GM21390 (cell line): ENCODE measurements around the gene ZNF668.
A peak's percentile ranks its signal among the peaks of the same experiment; 100 is the strongest.
"Not testable (repeated sequence)": the region's sequence is repeated elsewhere in the genome, so short reads cannot be mapped to it uniquely, and the experiment has no call there.

Source experiments
- ATAC-seq: cut with Tn5 transposase; IDR thresholded peaks from one replicate; pipeline ENCODE4 v1.9.1; 2021; ENCODE audit not compliant: unreplicated experiment

Gene ZNF668

DNA sequence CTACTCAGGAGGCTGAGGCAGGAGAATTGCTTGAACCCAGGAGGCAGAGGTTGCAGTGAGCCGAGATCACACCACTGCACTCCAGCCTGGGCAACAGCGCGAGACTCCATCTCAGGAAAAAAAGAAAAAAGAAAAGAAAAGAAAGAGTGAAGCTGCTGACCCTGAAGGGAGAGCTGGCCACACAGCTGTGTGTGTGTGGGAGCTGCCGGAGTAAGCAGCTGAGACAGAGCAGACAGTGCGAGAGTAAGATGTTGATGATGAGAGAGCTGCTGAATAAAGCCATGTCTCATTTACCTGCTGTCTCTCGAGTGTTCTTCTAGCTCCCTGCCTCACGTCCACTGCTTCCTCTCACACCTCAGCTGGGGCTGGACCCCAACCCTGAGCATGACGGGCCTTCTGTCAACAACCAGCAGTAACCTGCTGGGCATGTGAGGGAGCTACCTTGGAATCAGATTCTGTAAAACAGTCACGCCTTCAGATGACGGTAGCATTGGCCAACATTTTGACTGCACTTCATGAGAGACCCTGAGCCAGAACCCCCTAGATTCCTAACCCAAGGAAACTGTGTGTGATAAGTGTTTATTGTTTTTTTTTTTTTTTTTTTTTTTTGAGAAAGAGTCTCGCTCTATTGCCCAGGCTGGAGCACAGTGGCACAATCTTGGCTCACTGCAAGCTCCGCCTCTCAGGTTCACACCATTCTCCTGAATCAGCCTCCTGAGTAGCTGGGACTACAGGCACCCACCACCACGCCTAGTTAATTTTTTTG is 27.0 kb upstream of the ZNF668 start:
- ATAC-seq = not testable (repeated sequence)

DNA sequence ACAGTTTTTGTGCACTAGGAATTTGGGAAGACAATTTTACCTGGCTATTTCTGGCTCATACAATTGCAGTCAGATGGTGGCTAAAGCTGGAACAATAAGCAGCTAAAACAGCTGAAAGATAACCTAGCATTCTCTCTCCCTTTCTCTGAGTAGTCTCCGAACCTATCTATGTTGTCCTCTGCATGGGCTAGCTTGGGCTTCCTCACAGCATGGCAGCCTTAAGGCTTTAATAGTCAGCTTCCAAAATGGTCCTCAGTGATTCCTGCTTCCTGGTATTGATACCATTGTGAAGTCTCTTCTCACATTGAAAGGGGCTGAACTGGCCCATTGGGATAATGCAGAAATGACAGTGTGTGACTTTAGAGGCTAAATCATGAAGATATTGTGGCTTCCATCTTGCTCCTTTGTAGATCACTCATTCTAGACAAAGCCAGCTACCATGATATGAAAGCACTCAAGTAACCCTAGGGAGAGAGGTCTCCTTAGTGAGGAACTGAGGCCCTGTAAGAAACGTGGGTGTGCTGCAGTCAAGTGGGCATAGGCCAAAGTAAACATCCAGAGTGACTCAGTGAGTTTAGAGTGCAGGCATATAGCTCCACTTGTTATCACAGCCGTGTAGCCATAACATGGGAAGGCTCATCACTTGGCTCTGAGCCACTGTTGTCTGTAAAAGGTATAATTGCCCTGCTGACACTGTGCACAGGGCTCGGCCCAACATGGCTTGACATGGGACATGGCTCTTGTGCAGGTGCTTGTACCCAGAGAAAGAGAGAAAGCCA is 26.0 kb upstream of the ZNF668 start:
- no peak for ATAC-seq

DNA sequence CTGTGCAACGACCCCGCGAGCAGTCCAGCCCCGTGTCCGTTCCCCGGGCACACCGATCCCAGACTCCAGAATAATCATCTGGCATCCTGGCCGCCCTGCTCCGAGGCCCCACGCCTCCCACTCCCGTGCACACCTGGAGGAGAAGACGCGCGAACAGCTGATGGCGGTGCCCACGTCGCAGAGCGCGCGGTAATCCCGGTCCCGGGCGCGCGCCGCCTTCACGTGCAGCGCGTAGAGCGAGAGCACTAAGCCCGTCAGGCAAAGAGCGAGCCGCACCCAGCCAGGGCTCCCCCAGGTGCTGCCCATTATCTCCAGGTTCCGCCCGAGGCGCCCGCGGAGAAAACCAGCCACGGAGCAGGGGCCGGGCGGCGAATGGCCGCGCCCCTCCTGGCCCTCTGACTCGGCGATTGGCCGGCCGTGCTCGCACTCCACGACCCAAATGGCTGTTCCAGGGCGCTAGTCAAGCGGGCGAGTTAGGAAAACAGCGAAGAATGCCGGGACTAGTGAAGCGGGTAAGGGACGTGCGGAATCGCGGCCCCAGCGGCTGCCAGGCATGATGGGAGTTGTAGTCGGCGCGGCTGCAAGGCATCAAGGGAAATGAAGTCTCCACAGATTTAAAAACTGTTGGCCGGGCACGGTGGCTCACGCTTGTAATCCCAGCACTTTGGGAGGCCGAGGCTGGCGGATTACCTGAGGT is 20.5 kb upstream of the ZNF668 start, which contains the start of gene VKORC1:
TSS of gene VKORC1 (minus strand) at position 374 of the 697 bp plus-strand sequence. CDS start at position 306, 68 bp downstream.
- ATAC-seq = peak; percentile 85

GRCh38 chr16:31094088-31094423 is 20.0 kb upstream of the ZNF668 start:
- no peak for ATAC-seq

GRCh38 chr16:31093132-31093703 is 19.2 kb upstream of the ZNF668 start:
- ATAC-seq = no peak

- no peak for ATAC-seq
These were observed 18.3 kb upstream of the ZNF668 start for GRCh38 chr16:31092330-31092729.

GRCh38 chr16:31090540-31090939 is 16.5 kb upstream of the ZNF668 start:
- ATAC-seq = no peak

DNA sequence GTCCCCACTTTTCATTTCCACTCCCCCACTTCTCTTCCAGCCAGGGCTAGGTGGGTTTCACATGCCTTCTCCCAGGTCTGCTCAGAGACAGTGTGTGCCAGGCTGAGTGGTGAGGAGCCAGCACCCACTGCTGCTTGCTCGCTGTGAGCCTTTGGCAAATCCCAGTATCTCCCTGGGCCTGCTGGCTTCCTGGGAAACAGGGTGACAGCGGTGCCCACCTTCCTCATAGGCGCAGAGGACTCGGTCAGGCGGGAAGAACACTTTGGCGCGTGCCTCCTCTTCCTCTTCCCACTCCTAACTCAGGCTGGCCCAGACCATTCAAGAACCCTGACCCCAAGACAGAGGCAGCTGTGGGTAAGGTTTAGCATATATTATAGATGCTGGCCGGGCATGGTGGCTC is 15.2 kb upstream of the ZNF668 start:
- ATAC-seq = no peak

DNA sequence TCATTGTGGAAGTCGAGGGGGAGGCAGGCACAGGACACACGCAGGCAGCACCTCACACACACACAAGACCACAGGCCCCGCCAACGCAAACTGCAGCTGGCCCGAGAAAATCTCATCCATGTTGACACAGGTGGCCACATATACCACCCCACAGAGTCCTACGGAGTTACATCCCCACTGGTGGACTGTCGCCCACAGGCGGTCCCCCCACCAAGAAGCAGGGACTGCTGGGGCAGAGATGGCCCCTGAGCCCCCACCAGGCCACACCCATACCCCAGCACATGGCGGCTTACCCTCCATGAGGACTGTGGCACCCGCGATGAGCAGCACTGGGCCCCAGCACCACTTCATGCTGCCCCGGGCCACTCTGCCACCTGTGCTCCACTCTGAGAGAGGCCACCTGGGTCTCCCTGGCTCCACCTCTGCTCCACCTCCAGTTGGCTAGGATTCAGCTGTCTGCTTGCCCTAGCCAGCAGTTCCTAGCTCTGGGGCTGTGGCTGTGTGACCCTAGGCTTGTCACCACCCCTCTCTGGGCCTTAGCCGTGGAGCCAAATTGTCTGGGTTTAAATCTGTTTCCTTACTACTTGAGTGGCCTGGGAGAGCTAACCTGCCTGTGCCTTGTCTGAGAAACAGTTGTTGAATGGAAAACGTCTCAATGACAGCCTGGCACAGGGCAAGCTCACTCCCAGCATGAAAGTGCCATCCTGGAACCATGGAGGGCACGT is 14.6 kb upstream of the ZNF668 start, which contains the start of gene PRSS53:
TSS of gene PRSS53 (minus strand) at position 485 of the 725 bp plus-strand sequence. CDS start at position 351, 134 bp downstream.
- ATAC-seq = no peak

DNA sequence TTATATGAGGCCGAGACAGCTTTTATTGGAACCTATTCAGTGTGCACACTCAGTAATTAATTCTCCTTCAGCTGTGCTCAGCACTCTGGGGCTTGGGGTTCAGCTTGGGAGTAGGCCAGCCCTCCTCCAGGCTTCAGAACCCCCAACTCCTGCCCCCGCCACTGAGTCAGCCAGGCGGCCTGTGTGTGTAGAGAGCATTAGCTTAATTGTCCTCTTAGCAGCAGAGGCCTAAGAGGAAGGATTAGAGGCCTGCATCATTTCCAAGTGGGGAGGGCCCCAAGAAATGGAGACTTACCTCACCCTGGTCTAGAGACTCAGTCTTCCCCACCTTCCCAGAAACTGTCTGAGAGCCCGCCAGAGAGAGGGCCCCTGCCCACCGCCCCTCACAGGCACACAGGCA is 13.9 kb upstream of the ZNF668 start:
- ATAC-seq = no peak

DNA sequence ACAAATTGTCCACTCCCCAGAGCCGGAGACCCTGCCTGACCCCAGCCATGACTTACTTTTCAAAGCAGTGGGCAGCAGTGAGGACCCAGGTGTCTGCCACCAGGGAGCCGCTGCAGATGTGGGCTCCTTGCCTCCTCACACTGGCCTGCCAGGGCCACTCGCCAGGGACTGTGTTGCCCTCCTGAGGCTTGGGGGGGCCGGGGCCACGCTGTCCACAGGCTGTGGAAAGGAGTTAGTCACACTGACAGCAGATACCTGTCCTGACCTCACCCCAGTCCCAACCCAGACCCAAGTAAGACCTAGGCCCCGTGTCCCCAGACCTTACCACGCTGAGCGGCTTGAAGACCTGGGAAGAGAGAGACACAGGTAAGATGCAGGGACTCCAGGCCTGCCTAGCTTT is 13.4 kb upstream of the ZNF668 start:
- ATAC-seq = no peak

GRCh38 chr16:31086629-31086906 is 12.5 kb upstream of the ZNF668 start:
- ATAC-seq = no peak

DNA sequence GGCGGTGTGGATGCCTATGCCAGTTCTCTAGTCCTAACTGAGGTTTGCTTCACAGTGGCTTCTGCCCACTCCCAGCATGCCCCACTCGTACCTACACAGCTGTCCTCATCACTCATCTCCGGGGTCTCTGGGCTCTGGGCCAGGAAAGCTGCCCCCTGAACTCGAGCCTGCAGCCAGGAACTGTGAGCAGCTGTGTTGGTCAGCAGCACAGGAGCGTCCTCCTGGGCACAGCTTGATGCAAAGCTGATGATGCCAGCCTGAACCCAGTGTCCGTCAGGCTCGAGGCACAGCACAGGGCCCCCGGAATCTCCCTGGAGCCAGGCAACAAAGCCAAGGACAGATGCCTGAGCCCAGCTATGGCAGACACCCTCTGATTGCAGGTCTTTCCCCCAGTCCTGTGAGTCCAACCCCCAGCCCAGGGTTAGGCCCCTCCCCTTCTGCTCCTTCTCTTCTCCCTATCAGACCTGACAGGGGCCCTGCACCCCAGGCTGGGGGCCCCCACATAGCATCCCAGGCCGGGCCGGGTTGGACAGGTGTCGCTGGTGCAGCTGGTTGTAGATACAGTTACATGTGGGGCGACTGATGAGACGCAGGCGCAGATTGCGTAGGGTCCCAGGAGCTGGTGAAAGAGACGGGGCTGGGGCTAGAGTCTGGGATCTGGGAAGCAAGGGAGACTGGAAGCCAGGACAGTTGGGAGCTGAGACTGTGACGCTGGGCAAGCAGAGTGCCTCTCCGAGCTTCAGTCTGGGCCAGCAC is 12.0 kb upstream of the ZNF668 start:
- no peak for ATAC-seq

DNA sequence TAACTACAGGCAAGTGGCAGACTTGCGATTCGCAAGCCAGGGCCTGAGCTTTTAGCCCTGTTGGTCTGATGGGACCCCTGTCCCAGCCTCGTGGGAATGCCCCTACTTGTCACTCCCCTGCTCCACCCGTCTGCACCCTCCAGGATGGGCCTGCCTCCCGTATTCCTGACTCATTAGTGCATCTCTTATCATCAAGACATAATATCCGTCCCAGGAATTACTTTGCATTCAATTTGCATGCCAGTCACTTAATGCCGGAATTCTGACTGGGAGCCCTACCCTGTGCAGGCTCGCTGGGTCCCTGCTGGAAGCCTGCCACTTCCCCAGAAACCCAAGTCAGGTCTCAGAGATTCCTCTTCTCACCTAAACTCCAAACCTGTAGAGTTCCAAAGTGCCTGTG is 11.4 kb upstream of the ZNF668 start:
- no peak for ATAC-seq

DNA sequence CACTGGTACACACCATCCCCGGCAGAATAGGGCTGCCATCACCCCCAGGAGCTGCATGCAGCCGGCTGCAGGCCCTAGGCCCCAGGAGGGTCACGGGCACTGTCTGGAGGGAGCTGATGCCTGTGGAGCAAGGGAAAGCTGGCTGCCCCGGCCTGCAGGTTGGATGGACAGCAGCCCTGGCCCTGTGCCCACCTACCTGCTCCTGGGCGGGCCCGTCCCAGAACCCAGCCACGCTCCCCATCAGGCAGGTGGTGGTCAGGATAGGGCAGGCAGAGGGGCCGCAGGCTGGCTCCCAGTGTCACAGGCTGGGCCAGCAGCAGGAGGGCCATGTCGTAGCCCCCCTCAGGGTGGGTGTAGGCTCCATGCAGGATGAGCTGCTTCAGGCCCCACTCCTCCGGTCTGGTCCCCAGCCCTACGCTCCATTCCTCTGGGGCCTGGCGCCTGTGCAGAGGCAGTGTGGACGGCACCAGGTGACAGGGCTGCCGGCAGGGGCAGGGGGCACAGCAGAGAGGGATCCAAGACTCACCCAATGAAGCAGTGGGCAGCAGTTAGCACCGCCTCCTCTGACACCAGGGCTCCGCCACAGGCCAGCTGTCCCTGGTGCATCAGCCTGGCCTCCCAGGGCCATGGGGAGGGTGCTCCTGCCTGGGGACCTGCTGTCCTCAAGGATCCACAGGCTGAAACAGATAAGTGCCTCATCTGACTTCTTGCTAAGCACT is 10.7 kb upstream of the ZNF668 start:
- ATAC-seq = no peak

DNA sequence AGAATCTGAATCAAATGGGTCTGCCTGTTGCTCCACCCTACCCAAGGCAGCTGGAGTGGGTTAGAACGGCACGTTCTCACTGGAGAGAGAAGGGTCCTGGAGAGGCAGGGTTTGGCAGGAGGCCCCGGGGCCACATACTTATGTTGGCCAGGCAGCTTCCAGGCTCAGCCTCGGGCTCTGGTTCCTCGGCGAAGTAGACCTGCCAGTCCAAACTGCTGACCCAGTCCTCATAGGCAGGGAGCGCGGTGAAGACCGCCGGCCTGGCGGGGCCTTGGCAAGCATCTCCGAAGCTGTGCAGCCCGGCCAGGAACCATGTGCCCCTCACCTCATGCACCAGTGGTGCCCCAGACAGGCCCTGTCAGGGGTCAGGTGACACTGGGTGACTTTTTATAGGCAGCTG is 9.9 kb upstream of the ZNF668 start:
- ATAC-seq = no peak

DNA sequence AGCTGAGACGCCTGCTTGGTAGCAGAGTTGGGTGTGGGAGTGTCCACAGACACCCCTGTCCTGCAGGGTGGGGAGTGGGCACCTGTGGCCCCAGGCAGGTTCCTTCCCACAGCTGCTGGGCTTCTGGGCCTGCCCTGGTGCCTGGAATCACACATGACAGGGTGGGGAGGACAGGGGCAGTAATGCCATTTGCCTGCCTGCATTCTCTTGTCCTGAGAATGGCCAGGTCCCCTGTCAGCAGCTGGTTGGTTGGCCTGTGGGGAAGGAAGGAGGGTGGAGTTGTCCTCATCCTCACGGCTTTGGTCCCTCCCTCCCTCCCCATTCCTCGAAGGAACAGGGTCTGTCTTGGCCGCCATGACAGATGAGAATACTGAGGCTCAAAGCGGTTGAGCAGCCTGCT is 9.5 kb upstream of the ZNF668 start:
- ATAC-seq = no peak

- no peak for ATAC-seq
These were observed 9.0 kb upstream of the ZNF668 start for GRCh38 chr16:31083081-31083480.

- ATAC-seq = no peak
These were observed 8.5 kb upstream of the ZNF668 start for GRCh38 chr16:31082368-31083045.
